SIG-M5 treated with dmso at 0.1 percent for 504 hours (cell line): Measurements from ENCODE around the gene PPT2.
"Not testable (repeated sequence)": the region's sequence is repeated elsewhere in the genome, so short reads cannot be mapped to it uniquely, and the experiment has no call there.

ENCODE experiments used
- DNase-seq: peaks from one replicate; lab custom pipeline; 2025; ENCODE audit not compliant: unreplicated experiment; lab: John Stamatoyannopoulos, UW

Gene PPT2

DNA sequence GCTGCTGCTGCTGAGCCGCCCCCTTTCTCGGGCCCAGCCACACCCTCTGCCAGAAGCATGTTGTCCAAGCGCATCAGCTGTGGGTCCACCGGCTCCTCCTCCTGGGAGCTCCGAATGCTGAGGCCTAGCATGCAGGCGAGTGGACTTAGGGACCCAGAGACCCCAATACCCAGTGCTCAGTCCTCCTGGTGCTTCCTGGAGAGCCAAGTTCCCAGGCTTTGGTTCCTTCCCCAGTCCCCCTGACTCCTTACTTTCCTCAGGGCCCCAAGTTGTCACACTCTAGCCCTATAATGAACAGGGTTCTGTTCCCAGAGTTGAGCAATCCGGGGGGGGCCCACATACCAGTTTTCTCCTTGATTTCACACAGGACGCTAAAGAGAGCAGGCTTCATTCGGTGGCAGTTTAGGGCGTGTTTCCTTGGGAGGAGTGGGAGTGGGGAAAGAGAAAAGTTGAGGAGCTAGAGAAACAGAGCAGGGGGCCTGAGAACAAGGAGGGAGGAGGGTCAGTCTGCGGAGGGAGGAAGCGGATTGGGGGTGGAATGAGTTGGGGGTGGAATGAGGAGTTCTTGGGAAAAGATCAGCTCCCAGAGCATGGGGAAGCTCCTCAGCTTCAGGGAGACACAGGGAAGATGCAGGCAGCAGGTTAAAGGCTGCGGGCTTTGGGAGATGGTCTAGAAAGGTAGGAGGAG, 34.6 kb downstream of the PPT2 start:
- DNase-seq: no peak

DNA sequence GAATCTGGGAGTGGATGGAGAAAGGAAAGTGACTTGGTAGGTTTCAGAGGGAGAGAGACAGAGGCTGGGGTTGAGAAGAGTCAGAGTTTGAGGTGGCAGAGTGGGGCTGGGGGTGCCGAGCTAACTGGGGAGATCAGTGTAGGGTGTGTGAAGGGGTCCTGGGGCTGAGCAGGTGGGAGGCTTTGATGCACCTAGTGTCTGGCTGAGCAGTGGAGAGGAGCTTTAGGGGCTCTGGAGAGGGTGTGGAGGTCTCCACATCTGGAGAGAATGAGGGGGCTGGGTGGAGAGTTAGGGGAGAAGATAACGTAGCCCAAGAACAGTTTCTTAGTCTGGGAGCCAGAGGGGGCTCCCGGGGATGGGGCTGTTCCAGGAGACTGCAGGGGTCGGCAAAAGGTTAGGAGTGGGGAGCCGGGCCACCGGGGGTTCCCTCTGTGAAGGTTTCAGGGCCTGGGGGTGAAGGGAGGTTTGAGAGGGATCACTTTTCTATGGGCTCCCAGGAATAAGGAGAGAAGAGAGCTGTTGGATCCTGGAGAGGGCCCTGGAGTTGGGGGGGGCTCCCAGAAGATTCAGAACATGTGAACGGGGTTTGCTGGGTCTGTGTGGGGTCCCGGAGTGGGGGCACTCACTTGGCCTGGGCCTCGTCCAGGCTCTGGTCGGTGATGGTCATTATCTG, 35.3 kb downstream of the PPT2 start:
- DNase-seq: no peak

DNA sequence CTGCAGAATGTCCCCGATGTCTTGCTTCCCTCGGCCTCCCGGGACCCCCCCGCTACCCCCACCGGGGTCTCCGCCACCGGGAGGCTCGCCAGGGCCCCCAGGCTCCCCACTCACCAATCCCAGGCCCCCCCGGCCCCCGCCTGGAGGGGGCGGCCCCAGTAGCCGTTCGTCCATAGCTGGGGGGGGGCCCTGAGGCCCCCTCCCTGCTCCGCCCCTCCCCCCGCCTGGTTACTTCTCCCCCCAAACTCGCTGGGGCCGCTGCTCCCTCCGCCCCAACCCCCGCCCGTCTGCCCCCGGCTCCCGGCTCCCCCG, 35.8 kb downstream of the PPT2 start:
- DNase-seq: no peak

DNA sequence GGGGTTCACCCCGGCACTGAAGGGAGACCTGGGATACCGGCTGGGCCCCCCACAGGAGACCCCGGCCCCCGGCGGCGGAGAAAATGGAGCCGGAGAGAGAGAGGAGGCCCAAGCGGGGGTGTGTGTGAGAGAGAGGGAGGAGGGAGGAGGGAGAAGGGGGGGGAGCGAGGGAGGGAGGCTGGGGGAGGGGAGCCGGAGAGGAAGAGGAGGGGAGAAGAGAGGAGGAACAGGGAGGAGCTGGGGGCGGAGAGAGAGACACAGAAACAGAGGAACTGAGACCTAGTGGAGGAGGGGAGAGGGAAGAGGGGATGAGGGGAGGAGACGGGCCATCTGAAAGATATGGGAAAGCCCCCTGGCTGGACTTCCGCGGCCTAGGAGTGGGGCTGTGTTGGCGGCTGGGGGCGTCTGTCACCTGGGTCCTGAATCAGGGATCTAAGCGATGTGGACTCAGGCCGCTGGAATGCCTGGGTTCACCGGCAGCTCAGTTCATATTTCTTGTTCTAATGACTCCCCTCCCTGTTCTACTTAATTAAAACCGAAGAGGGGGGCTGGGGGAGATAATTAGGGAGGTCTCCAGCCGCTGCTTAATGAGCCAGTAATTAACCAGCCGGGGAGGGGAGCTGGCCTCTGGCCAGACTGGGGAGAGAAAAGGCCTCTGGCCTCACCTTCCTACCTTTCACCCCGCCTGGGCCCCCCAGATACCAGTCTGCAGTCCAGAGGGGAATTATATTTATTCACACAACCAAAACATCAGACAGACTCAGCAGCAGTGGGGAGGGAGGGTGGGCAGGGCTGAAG, 36.3 kb downstream of the PPT2 start, which contains the start of gene PBX2:
Gene PBX2, minus strand, starts transcription at position 149 of the 798 bp plus-strand sequence. CDS start 287 bp downstream, outside the sequence.
- DNase-seq: peak; percentile 93

DNA sequence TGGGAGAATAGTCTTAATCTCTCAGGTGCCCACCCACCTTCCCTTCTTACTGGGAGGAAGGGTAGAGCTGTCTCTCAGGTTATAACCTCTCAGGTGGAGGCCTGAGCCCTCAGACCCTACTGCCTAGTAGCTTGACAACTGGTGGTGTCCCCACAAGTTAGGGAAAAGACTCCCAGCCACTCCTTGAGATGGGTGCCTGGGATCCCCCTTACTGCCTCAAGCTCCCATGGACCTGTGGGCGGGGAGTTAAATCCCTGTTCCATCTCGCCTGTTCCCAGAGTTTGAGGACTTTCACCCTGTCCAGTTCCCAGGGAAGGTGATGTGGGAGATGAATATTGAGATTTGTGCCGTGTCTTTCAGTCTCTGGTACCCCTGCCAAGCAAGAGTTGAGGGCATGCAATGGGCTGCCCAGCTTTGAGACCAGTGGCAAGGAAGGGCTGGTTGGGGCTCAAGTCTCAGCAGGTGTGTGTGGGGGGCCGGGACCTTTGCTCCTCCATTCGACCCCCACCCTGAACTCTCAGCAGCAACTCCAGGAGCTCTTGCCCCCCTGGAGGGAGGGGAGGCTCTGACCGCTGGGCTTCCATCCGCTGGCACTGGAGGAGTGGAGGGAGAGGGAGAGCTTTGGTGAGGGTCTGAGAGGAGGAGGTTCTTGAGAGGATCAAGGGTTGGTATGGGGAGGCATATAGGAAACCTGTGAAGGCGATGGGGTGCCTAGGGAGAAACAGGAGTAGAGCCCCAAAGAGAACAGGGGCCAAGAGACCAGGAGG, 37.2 kb downstream of the PPT2 start:
- no peak for DNase-seq

DNA sequence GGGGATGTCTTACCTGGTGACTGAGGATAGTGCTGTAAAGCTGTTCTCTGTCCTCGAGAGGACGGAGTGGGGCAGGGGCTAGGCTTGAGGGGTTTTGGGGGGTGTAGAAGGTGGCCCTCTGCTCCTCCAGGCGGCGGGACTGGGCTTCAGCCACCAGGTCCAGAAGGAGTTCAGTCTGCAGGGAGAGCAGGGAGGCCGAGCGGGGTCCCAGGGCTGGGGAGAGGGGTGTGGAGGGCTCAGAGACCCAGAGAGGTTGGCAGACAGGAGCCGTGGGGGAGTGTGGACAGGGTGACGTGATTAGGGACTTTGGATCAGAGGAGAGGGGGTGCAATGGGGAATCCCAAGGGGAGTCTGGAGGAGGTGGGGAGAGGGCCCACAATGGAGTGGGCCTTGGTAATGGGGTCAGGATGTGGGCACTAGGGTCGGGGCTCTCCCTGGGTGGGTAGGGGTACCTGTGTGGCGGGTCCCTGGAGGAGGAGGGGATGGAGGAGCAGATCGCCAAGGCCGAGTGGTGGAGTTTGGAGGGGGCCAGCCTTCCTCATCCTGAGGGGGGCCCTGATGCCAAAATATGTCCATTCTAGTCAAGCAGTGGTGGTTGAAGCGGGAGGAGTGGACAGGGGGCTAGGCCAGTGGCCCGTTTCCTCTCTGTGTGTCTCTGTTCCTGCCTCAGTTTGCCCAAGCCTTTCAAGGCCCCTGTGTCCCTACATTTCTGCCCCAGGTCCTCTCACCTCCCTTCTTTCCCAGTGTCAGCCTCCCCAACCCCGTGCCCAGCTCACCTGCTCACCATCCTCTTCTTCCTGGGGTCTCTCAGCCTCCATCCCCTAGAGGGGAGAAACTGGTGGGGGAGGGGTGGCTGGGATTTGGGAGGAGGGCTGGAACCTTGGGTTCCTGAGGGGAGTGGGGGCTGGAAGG, 38.0 kb downstream of the PPT2 start:
- no peak for DNase-seq

DNA sequence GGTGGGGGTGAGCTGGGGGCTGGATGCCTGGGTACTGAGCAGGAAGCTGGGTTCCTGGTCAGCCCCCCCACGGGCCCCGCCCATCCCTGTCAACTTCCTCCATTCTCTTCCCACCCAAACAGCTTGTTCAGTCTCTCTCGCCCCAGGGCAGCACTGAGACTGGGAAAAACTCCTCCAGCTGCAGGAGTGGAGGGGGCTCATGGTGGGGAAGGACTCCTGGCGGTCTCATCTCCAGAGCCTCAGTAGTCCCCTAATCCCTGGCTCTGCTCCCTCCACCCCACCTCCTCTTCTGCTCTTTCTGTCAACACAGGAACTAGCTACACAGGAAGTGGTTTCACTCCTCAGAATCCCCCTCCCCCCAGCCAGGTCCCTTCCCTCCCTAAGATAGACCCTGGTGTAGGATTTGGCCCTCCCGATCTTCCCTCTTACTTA, 38.7 kb downstream of the PPT2 start, which contains the start of gene GPSM3:
Gene GPSM3, minus strand, starts transcription at position 36 of the 432 bp plus-strand sequence. CDS start 130 bp downstream, outside the sequence.
- DNase-seq: peak; percentile 66

DNA sequence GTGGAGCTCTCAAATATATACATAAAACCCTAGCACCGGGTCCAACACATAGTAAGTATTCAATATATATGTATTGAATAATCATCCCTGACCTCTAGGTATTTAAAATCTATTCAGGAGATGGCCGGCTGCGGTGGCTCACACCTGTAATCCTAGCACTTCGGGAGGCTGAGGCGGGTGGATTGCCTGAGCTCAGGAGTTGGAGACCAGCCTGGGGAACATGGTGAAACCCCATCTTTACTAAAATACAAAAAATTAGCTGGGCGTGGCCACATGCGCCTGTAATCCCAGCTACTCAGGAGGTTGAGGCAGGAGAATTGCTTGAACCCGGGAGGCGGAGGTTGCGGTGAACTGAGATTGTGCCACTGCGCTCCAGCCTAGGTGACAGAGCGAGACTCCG, 39.2 kb downstream of the PPT2 start:
- not testable (repeated sequence) for DNase-seq

DNA sequence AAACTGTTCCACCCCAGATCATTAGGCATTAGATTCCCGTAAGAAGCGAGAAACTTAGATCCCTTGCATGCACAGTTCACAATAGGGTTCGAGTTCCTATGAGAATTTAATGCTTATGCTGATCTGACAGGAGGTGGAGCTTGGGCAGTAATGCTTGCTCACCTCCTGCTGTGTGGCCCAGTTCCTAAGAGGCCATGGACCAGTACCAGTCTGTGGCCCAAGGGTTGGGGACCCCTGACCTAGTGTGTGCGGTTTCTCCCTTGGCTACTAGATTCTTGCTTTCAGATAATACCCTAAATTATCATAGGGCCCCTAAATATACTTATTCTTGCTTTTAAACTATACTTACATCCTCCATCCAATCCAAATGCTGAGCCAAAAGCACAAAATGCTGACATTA, 40.4 kb downstream of the PPT2 start:
- DNase-seq: no peak

DNA sequence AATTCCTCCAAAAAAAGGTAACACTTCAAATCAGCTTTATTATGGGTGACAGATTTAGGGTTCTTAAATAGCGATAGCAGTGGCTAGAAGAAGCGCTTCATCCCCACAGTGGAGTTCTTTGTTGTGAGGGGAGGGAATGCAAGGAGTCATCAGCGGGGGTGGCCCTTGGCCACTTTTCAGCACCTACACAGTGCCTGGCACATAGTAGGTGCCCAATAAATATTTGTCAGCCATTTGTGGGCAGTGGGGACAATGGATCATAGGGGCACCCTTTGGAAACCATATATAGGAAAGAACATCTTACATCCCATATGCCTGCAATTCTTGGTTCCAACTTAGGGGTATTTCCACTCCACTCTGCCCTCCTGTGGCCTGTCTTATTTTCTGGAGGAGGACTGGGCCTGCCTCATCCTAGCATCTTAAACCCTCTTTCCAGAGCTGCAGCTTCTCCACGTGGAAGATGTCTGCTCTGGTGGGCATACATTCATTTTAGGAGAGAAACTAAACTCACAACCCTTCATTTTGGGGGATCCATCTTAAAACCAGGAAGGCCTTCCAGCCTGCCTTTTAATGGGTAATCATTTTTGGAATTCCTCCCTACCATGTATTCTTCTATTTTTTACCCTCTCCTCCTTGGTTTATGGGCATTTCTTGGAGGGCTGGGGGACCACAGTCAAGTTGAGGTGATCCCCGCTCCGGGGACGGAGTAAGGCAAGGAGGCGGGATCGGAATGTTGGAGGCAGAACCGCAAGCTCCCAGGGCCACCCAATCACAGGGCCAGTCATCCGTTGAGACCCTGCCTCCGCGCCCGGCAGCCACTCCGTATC, 41.1 kb downstream of the PPT2 start:
- DNase-seq: peak; percentile 71

DNA sequence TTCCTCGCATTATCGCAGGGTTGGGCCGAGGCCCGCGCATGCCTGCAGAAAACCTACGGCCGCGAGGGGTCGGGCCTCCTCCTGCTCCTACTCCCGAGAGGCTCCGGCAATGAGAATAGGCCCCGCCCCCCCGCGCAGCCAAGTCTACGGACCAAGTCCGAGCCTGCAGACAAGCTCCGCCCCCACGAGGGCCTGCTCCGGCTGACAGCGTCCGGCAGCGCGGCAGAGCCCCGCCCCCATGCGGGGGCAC, 41.6 kb downstream of the PPT2 start:
- peak; percentile 98 for DNase-seq

DNA sequence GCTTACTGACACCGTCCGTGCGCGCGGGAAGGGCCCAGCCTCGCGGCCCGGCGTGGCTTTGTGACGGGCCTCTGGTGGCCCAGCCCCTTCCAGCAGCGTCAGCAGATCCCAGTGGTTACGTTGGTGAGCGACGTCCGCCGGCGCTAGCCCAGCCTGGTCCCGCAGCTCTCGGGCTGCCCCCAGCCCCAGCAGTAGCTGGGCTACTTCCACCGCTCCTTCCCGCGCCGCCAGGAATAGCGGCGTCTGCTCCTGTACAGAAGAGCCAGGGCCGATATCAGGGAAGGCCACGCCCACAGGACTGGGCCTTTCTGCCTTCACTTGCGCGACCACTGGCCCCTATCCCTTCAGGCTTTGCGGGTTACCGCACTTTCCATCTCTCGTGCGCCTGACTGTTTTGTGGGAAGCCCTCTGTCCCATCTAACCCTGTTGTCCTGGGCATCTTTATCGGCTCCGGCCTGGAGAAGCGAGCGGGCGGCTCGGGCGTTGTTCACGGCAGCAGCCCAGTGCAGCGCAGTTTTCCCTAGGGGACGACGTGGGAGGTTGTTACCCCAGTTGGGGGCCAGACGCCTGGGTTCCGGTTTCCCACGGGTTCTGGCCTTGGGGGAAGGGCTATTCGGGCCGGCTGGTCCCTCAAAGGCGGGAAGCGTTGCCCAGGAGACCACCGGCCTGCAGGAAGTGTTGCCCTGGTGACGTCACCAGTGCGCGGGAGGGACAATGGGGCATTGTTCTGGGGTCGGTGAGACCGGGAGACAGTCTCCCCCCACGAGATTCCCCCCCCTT, 42.2 kb downstream of the PPT2 start:
- peak; percentile 36 for DNase-seq

DNA sequence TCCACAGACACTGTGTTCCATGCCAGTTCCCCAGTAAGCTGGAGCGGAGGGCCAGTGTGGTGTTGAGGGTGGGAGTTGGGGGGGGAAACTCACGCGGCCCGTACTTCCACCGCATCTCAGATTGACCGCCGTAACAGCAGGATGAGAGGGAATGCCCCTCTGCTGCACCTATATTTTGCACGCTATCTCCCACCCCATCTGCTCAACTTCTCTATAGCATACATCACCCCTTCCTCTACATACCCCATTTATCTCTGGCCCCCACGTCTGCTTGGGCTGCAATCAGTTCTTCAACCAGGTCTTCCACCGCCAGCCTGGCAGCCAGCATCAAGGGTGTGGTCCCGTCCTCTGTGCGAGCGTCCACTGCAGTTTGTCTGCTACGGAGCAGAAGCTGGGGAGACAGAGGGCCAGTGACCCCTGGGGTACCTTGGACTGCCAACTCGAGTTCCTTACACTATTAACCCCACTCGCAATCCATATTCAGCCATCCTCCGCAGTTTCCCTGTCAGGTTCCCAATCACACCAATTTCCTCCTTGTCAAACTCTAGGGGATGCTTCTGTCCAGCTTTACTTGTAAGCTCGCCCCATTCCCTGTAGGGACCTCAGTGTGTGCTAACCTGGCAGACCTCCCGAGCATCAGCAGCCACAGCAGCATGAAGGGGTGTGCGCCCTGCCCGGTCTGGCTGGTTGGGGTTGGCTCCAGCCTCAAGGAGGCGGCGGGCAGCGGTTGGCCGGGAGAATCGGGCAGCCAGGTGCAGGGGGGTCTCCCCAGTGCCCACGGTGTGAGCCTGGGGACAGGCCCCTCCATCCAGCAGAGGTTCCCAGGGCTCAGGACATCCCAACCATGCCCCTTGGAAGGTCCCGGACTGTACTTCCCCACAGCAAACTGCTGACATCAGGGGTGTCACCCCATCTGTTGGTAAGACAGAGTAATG, 43.0 kb downstream of the PPT2 start:
- DNase-seq: no peak

DNA sequence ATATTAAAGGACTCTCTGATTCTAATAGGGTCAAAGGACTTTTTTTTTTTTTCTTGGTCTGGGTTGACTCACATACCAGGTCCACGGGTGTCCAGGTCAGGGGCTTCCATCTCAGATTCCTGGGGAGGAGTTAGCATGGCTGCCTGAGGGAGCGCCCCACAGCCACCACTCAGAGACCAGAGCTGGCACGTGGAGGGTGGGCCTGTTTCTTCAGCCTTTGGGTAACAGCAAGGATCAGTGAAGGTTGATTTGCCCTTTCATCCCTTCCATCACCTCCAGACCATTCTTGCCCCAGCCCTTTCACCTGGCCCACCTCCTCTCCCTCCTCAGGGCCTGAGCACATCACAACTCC, 44.4 kb downstream of the PPT2 start:
- no peak for DNase-seq

DNA sequence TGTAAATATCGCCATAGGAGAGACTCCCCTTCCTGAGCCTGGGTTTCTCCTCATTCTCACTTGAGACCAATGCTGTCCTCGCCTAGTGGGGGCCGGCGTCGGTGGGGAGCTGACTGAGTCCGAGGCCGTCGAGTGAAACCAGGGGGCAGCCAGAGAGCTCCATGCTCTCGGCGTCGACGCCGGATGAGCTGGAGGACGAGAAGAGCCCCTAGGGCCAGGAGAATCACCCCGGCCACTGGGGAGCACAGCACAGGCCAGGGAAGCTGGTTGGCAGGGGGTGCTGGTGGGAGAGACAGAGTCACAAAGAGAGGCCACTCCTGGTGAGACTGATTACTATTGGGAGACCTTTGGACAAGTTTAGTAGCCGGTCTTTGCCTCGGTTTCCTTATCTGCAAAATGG, 44.9 kb downstream of the PPT2 start:
- no peak for DNase-seq

DNA sequence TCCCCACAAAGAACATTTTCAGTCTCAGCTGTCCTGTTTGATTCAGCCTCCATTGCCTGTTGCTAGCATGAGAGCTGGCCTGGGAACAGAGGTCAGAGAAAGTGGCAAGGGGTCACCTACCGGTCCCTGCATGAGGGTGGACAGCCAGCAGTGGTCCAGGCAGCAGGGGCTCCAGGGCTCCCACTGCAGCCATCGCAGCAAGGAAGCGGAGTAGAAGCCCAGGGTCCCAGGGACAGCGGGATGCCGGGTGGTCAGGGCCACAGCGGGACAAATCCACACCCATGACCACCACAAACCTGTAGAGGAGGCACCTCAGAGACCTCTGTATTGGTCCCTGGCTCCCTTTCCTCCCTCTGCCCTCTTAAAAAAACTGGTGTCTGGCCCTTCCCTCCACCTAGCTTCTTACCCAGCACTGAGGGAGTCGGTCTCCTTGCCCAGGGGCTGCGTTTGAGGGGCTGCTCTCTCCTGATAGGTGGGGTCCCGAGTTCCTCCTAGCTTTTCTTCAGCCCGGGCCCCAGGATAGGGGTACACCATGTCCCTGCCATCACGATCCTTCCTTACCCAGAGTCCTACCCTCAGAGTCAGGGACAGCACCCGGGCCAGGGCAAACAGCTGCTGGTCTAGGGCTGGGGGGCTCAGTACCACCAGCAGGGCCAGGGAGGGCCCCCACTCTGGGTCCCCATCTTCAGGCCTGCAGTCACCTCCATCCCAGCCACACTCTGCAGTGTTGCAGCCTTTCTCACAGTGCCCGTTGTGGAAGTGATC, 47.0 kb downstream of the PPT2 start:
- DNase-seq: no peak

DNA sequence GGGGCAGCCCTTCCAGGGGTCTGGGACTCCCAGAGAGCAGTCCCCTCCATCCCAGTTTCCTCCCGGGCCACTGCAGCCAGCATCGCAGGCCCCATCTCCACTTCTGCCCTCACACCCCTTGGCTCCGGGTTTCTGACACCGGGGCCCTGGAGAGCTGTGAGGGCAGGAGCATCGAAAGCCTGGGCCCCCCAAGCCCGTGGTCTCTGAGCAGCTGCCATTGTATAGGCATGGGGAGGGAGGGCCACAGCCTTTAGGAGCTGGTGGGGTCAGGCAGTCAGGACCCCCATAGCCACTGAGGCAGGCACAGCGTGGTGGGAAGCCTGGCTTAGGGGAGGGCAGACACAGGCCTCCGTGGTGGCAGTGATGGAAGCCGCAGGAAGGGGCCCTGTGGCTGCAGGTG, 48.2 kb downstream of the PPT2 start:
- no peak for DNase-seq
